NOMO-1 treated with dmso at 0.1 percent for 144 hours (cell line): ENCODE measurements around the gene TIMM13.

Experiments
- DNase-seq: peaks from one replicate; lab custom pipeline; 2025; ENCODE audit not compliant: unreplicated experiment; lab: John Stamatoyannopoulos, UW

The TIMM13 gene

DNA sequence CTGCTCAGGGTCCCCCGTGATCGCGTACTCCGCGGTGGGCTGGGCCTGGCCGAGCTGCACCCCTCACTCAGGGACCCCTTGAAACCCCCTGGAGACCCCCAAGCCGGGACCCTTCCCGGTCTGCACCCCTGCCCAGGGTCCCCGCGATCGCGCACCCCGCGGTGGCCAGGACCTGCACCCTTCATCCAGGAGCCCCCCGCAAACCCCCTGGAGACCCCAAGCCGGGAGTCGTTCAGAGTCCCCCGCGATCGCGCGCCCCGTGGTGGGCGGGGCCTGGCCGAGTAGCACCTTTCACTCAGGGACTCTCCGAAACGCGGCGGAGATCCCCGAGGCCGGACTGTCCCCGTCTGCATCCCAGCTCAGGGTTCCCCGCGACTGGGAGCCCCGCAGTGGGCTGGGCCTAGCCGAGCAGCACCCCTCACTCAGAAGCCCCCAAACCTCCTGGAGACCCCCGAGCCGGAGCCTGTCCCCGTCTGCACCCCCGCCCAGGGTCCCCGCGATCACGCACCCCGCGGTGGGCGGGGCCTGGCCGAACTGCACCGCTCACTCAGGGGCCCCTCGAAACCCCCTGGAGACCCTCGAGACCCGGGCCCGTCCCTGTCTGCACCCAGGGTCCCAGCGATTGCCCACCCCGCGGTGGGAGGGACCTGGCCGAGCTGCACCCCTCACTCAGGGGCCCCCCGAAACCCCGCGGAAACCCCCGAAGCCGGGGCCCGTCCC, 28.6 kb upstream of the TIMM13 start:
- DNase-seq, result no peak

DNA sequence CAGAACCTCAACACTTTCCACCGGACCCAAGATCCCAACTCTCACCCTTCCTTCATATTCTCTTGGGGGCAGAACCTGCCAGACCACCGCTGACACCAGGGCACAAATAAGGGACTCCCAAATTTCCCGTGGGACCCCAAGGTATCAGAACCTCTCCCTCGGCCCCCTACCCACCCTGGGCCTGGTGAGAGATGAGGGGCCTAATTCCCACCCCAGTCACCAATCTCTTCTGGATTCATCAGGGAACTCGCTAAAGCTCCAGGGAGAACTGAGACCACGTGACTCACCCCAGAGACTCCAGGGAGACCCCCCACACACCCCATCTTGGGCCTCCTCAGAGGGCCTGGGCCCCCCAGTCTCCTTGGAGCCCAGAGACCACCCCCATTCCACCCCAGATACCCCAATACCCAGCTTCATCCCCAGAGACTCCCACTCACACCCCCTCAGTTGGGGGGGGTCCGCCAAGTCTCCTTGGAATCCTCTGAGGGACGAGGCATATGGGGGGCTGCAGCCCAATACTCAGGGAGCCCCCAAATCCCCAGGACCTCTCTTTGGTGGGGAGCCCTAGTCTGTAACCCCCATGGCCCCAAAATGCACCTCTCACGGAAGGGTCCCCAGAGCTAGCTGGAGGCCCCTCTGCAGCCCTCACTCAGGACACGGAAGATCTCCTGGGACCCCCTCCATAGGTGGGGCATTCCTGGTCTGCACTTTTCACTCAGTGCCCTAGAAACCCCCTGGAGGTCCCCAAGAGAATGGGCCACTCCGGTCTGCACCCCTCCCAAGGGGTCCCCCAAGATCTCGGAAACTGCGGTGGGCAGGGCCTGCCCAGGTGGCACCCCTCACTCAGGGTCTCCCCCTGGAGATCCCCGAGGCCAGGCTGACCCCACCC, 27.8 kb upstream of the TIMM13 start:
- DNase-seq, result no peak

DNA sequence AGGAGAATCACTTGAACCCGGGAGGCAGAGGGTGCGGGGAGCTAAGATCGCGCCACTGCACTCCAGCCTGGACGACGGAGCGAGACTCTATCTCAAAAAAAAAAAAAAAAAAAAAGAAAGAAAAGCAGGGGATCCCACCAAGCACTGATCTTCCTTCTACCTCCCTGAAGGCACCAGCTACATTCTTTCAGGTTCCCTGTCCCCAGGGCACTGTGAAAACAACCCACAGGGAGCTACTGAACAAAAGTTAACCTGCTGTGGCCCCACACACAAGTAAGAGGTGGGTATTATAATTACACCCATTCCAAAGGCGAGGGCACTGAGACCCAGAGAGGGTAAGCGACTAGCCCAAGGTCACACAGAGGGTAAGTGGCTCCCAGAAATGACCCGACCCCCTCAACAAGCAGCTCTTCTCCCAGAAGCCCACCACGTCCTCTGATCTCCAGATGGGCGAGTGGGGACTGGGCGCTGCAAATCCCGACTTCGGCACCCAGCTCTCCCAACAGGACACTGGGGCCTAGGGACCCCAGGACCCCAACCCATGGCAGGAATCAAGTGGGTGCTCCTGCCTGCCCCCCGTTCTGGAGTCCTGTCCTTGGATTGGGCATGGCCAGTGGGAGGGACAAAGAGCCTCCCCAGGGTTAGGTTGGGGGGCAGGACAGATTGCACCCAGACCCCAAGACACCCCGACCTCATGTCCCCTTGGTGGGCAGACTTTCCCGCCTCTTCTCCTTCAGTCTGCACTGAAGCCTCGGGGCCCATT, 27.0 kb upstream of the TIMM13 start:
- DNase-seq, result no peak

DNA sequence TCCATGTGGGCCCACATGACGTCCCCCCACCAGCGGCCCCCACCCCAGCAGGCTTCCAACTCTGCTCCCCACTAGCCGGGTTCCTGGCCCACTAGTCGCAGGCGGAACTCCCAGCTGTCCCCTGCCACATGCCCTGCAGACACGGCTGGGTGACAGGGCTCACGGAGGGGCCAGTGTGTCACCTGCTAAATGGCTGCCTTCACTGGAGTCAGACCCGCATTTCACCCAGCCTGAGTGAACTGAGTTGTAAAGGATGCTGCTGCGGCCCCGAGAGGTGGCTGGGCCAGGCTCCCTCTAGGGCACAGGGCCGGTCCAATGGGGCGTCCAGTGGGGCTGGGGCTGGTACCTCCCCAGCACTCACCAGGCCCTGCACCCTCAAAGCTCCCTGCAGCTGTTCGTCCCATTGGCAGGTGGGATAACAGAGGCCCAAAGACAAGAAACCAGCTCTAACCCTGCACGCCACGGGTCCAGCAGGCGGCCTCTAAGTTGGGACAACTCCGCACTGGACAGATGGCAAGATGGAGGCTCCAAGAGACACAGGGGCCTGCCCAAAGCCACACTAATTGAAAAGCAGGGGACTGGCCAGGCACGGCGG, 26.1 kb upstream of the TIMM13 start:
- no peak for DNase-seq

DNA sequence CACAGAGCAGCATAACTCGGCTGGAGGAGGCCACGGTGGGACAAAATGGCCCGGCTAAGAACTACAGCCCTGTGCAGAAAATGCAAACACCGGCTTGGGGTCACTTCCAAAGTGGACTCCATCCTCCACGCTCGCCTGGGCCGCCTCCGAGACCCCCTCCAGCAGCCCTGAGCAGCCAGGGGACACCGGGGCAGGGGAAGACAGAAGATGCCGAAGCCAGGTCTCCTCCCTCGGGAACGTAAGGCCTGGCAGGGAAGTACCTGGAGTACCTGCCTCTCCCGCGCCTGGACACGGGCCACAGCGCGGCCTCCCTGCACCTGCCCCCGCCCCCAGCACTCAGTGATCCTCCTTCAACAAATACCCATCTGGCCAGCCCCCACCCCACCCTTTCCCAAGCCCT, 24.4 kb upstream of the TIMM13 start:
- no peak for DNase-seq

DNA sequence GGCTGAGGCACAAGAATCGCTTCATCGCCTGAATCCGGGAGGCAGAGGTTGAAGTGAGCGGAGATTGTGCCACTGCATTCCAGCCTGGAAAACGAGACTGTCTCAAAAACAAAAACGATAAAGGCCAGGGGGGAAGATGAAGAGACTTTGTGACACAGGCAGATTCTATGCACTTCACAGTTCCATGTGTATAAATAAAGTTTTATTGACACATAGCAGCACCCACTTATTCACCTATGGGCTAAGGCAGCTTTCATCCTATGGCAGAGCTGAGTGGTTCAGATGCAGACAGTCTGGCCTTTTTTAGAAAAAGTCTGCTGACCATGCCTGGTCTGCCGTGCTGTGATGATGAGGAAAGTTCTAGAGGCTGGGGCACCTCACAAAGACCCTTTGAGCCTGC, 23.8 kb upstream of the TIMM13 start:
- DNase-seq, result no peak

DNA sequence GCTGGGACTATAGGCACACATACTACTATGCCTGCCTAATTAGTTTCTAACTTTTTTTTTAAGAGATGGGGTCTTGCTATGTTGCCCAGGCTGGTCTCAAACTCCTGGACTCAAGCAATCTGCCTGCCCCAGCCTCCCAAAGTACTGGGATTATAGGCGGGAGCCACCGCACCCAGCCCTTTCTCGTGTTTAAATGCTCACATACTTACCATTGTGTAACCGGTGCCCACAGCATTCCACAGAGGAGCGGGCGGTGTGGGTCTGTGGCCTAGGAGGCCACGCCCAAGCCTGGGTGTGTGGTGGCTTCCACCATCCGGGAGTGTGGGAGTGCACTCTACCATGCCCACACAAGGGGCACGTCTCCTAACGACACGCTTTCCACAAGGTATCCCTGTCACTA, 21.6 kb upstream of the TIMM13 start:
- no peak for DNase-seq

DNA sequence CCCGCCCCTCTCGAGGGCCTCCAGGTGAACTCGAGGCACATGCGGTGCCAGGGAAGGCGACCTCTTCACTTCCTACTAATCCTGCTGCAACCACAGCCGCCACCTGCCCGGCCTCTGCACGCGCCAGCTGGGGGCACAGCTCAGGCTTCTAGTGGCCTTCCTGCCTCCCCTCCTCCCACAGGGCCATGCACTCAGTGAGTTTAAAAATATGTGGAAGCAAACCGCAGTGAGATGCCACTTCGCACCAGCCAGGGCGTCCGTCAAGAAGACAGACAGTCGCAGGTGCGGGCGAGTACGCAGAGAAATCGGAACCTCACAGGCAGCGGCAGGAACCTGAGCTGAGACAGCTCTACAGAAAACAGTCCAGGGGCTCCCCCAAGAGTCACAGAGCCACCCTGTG, 19.0 kb upstream of the TIMM13 start:
- no peak for DNase-seq

DNA sequence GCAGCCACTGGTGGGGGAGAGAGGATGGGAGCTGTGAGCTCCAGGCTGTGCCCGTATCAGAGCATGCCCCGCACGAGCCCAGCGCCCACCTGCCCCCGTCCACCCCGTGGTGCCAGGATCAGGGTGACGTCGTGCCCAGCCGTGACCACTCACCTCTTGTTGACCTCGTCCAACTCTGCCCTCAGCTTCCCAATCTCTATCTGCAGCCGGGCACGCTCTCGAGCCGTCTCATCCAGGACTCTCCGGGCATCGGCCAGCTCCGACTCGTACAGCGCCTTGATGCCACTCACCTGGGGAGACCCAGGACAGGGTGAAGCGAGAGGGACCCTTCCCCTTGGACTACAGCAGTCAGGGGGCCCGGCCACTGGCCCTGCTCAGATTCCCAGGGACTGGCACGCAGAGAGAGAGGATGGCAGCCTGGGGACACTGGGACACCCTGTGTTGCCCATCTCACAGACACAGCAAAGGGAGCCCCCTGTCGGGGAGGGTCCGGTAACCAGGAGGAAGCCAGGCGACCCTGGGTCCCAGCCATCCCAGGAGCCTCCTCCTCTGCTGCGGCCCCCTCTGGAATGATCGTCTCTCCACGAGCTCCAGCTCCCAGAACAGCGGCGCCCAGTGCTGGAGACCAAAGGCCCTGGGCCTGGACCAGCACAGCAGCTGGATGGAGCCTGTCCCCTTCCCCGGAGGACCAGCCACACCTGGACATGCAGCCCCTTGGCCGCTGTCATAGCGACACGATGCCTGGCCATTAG, 17.0 kb upstream of the TIMM13 start:
- DNase-seq, result no peak

DNA sequence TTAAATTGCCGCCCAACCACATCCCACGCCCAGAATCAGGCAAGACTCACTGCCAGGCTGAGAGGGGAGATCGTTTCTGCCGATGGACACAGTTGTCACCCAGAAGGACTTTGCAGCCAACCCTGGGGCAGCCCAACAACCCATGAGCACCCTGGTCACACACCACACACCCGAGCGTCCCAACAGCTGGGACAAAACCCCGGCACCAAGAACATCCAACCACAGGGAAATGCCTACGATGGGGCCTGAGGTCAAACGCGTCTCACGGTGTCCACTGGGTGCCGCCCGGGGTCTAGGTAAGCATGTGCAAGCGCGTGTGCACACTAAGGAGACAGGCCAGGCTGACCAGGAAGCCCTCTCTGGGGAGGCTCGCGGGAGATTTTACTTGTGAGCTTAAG, 16.4 kb upstream of the TIMM13 start:
- no peak for DNase-seq

DNA sequence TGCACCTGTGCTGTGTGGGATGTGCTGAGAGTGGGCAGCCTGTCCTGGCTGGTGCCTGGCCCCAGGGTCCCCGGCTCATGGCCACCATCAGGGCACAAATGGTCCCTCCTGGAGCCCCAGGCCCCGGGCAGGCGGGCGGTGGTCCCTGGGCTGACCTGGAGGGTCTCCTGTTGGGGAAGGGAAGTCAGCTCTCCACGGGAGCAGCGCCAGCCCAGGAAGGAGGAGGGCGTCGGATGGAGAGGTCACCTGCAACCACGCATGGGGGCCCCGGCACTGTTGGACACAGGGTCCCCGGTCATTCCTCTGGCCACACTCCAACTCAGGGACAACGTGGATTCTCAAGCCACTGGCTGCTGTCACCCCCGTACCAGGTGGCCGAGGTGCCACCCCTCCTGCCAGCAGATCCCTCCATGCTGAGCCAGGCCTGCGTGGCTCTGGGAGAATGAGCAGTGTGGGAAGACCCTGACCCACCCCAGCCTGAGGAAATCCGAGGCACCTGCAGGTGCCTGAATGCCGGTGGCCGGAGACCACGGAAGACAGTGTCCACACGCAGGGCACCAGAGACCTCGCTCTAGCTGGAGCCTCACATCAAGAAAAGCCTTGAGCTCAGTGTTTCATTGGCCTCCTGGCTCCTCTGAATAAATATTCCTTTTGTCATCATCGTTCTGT, 15.9 kb upstream of the TIMM13 start:
- no peak for DNase-seq

DNA sequence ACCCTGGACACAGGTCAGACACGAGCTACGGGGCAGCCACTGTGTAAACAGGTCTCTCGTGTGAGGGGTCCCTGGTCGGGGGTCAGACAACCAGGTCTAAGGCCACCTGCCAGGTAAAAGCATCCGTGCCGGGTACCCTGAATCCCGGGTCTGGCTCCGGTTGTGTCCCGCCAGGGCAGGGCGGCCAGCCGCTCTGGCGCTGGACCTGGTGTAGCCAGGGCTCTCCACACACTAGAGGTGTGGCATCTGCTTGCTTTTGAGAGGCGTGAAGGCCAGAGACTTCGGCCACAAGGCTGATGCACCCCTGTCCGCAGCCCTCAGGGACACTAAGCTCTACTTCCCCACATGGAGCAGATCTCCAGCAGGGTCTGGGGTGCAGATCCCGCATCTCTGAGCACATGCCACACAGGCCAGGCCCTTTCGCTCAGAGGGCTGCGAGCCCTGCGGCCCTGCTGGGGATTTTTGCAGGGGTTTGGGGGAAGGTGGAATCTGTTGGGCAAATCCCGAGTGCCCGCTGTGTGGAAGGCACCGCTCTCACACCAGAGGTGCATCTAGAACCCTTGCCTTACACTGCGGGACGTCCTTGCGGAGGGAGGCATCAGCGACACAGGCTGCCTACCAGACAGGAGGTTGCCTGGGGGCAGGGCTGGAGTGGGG, 13.8 kb upstream of the TIMM13 start:
- no peak for DNase-seq

DNA sequence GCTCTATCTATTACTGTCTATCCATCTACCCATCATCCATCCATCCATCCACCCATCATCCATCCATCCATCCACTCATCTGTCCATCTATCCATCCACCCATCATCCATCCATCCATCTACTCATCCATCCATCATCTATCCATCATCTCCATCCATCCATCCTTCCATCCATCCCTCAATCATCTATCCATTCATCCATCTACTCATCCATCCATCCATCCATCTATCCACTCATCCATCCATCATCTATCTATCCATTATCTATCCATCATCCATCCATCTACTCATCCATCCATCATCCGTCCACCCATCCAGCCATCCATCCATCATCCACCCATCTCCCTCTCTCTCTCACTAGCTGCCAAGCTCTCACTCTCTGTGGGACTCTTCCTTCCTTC, 13.1 kb upstream of the TIMM13 start:
- no peak for DNase-seq

DNA sequence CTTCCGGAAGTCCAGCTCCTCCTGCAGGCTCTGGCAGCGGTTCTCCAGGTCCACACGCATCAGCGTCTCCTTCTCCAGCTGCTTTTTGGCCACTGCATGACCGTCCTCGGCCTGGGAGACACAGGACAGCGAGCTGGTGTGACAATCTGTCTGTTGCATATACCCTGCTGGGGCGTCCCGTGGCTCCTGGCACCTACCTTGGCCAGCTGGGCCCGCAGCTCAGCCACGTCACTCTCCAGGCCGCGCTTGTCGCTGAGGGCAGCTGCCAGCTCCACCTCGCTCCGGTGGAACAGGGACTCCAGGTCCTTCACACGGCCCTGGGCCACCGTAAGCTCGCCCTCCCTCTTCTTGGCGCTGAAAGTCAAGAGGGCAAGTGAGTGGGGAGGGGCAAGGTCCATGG, 10.8 kb upstream of the TIMM13 start:
- no peak for DNase-seq

DNA sequence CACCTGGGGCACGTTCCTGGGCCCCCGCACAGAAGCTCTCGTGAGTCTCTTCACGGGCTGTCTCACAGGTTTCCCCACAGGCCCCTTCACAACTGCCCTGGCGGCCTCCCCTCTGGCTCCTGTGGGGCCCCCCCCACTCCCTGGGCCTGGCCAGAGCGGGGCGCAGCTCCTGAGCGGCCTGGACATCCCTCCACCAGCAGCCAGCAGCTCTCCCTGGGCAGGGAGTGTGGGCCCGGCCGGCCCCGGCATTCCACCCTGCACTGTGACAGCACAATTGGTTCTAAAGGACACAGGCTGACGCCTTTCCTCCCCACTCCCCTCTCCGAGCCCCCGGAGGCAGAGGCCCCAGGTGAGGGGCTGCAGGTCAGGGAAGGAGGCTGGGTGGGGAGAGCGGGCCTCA, 9.5 kb upstream of the TIMM13 start:
- no peak for DNase-seq

DNA sequence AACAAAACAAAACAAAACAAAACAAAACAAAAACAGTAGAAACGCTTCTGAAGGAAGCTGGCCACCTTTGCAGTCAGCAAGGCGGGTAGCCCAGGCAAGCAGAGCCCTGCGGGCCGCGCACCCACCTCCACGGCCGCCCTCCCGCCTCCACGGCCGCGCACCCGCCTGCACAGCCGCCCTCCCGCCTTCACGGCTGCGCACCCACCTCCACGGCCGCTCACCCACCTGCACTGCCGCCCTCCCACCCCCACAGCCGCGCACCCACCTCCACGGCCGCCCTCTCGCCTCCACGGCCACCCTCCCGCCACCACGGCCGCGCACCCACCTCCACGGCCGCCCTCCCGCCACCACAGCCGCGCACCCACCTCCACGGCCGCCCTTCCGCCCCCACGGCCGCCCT, 9.0 kb upstream of the TIMM13 start:
- no peak for DNase-seq

DNA sequence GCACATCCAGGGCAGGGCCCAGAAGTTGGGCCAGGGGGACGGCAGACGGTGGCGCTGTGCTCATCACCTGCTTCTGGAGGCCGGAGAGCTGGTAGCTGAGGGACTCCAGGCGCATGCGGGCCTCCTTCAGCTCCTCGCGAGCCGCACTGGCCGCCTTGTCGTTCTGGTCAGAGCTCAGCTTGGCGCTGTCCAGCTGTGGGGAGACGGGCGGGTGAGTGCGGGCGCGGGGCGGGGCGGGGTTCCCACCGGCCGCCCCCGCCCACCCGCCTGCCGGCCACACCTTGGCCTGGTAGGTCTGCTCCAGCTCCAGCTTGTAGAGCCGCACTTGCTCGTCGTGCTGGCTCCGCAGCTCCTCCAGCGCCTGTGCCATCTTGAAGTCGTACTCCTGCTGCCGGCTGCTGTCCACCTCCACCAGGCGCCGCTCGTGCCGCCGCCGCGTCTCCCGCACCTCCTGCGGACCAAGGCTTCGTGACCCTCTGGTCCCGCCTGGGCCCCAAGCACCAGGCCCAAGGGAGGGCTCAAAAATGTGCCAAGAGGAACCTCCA, 7.4 kb upstream of the TIMM13 start:
- no peak for DNase-seq

DNA sequence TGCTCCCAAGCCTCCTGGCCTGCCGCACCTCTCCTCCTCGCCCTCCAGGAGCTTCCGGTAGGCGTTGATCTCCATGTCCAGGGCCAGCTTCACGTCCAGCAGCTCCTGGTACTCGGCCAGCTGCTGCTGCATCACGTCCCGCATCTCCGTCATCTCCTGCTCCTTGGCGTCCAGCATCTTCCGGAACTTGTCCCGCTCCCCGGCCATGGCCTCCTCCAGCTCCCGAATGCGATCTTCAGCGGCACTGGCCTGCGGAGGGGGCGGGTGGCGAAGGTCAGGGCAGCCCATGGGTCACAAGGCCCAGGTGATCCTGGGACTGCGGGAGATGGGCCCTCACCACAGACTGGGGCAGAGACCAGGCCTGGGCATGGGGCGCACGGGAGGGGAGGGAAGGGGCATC, 6.9 kb upstream of the TIMM13 start:
- DNase-seq, result no peak

DNA sequence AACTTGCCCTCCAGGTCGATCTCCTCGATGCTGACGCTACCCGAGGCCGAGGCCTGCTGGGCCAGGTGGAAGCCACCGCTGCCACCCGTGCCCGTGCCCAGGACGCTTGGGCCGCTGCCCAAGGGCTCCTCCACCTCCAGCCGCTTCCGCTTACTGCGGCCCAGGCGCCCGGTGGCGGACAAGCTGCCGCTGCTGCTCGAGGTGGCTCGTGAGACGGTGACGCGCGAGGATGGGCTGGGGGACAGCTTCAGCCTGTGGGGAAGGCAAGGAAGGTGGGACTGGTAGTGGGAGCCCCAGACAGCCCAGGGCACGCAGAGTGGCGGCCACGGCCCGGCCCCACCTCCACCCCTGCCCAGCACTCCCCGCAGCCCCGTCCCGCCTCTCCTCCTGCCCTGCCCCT, 6.5 kb upstream of the TIMM13 start:
- DNase-seq, result no peak
